ENCODE results near the gene PRDM16.

PRDM16 gene

GRCh38 chr1:3430406-3430805 lies 361.4 kb downstream of the PRDM16 start:
- TF ChIP-seq EZH2 (optimal IDR thresholded peaks at IDR 0.05; ENCODE audit: low read depth, low read length) (no peak), CTCF (IDR thresholded peaks at IDR 0.05; ENCODE audit: low read length) (no peak), EZH2phosphoT487 (IDR thresholded peaks at IDR 0.05; ENCODE audit: low read length) (no peak)
- H3K36me3 ChIP-seq (replicated peaks; ENCODE audit: insufficient read depth, low read length) = no peaks in the 10 kb centered on the region
- H3K4me2 ChIP-seq (ENCODE audit: low read depth, low read length) = no peak overlapping the region
- peaks cover 91% of the 10 kb centered on the region for H3K27me3 ChIP-seq (replicated peaks; ENCODE audit: insufficient read depth, low read length)
- no peak overlapping the region for H2AFZ ChIP-seq (ENCODE audit: low read length)
- H3K4me1 ChIP-seq (ENCODE audit: low read length) = no peaks in the 10 kb centered on the region
- H3F3A ChIP-seq (ENCODE audit: insufficient read depth, low read length) = no peaks in the 10 kb centered on the region
- no peak overlapping the region for H3K27ac ChIP-seq (ENCODE audit: low read length)
- no peaks in the 10 kb centered on the region for H3K9me3 ChIP-seq (replicated peaks; ENCODE audit: insufficient read depth, low read length)
- H3K9ac ChIP-seq (ENCODE audit: low read length) = no peak overlapping the region
- no peak overlapping the region for H3K4me3 ChIP-seq (ENCODE audit: low read length)
- DNase-seq = no peak
- no peaks in the 10 kb centered on the region for H4K20me1 ChIP-seq (ENCODE audit: insufficient read depth, low read length)
- H3K79me2 ChIP-seq (ENCODE audit: low read length) = no peaks in the 10 kb centered on the region
- H3K9me2 ChIP-seq (replicated peaks; ENCODE audit: insufficient read depth, low read length) = no peaks in the 10 kb centered on the region

GRCh38 chr1:3430820-3431219 lies 361.8 kb downstream of the PRDM16 start:
- Histone ChIP-seq H3K9ac (ENCODE audit: low read length) (no peak overlapping the region), H3K4me3 (ENCODE audit: low read length) (no peak overlapping the region), H3K79me2 (ENCODE audit: low read length) (no peaks in the 10 kb centered on the region), H3K4me1 (ENCODE audit: low read length) (no peaks in the 10 kb centered on the region), H3K4me2 (ENCODE audit: low read depth, low read length) (no peak overlapping the region), H3K9me2 (replicated peaks; ENCODE audit: insufficient read depth, low read length) (no peaks in the 10 kb centered on the region), H3F3A (ENCODE audit: insufficient read depth, low read length) (no peaks in the 10 kb centered on the region), H3K9me3 (replicated peaks; ENCODE audit: insufficient read depth, low read length) (no peaks in the 10 kb centered on the region), H2AFZ (ENCODE audit: low read length) (no peak overlapping the region), H4K20me1 (ENCODE audit: insufficient read depth, low read length) (no peaks in the 10 kb centered on the region), H3K27me3 (replicated peaks; ENCODE audit: insufficient read depth, low read length) (peaks cover 91% of the 10 kb centered on the region), H3K27ac (ENCODE audit: low read length) (no peak overlapping the region), H3K36me3 (replicated peaks; ENCODE audit: insufficient read depth, low read length) (no peaks in the 10 kb centered on the region)
- no peak for TF ChIP-seq EZH2phosphoT487 (IDR thresholded peaks at IDR 0.05; ENCODE audit: low read length)
- no peak for TF ChIP-seq EZH2 (optimal IDR thresholded peaks at IDR 0.05; ENCODE audit: low read depth, low read length)
- no peak for TF ChIP-seq CTCF (IDR thresholded peaks at IDR 0.05; ENCODE audit: low read length)
- DNase-seq = no peak

- no peaks in the 10 kb centered on the region for H3K36me3 ChIP-seq (replicated peaks; ENCODE audit: insufficient read depth, low read length)
- DNase-seq = no peak
- no peak overlapping the region for H3K4me3 ChIP-seq (ENCODE audit: low read length)
- H3K27ac ChIP-seq (ENCODE audit: low read length) = no peak overlapping the region
- H3K4me2 ChIP-seq (ENCODE audit: low read depth, low read length) = no peak overlapping the region
- H3K4me1 ChIP-seq (ENCODE audit: low read length) = no peaks in the 10 kb centered on the region
- no peaks in the 10 kb centered on the region for H3K9me2 ChIP-seq (replicated peaks; ENCODE audit: insufficient read depth, low read length)
- no peaks in the 10 kb centered on the region for H4K20me1 ChIP-seq (ENCODE audit: insufficient read depth, low read length)
- TF ChIP-seq CTCF (IDR thresholded peaks at IDR 0.05; ENCODE audit: low read length) = no peak
- TF ChIP-seq EZH2phosphoT487 (IDR thresholded peaks at IDR 0.05; ENCODE audit: low read length) = no peak
- H3F3A ChIP-seq (ENCODE audit: insufficient read depth, low read length) = no peaks in the 10 kb centered on the region
- peaks cover 91% of the 10 kb centered on the region for H3K27me3 ChIP-seq (replicated peaks; ENCODE audit: insufficient read depth, low read length)
- H3K9ac ChIP-seq (ENCODE audit: low read length) = no peak overlapping the region
- H2AFZ ChIP-seq (ENCODE audit: low read length) = no peak overlapping the region
- H3K9me3 ChIP-seq (replicated peaks; ENCODE audit: insufficient read depth, low read length) = no peaks in the 10 kb centered on the region
- no peaks in the 10 kb centered on the region for H3K79me2 ChIP-seq (ENCODE audit: low read length)
These were observed 362.3 kb downstream of the PRDM16 start for GRCh38 chr1:3431266-3431665.
